K562 (cell line): ENCODE measurements around the gene ANKLE1. TPM values are rescaled to one million over a fixed set of nuclear protein-coding genes. Genes with fewer than 3 reads are reported as not detected.

Experiments
- CCAR2 ChIP-seq: fragments of 200-400 bp; formaldehyde crosslinking; IDR thresholded peaks from 2 replicates; pipeline ENCODE4 v1.6.1; 2017; ENCODE audit warnings: mild to moderate bottlenecking, low read depth, low read length
- ELF1 ChIP-seq: fragments of 200-800 bp; sonication (Bioruptor generic); IDR thresholded peaks from 2 replicates; pipeline ENCODE4 v1.6.1; 2016; ENCODE audit warnings: missing genetic modification characterization, missing compliant biosample characterization
- FOS ChIP-seq: IDR thresholded peaks from 3 replicates; pipeline ENCODE4 v1.6.1; 2011; ENCODE audit not compliant: insufficient read length; ENCODE audit errors: extremely low read depth
- HNRNPUL1 ChIP-seq: fragments of 200-400 bp; formaldehyde crosslinking; IDR thresholded peaks from 2 replicates; pipeline ENCODE4 v1.6.1; 2017; ENCODE audit warnings: low read length
- NCOA4 ChIP-seq: fragments of 450-650 bp; IDR thresholded peaks from 2 replicates; pipeline ENCODE4 v1.6.1; 2018; ENCODE audit warnings: mild to moderate bottlenecking; ENCODE audit not compliant: partially characterized antibody
- NEUROD1 ChIP-seq: fragments of 150-350 bp; IDR thresholded peaks from 2 replicates; pipeline ENCODE4 v1.6.1; 2014; ENCODE audit warnings: borderline replicate concordance, low read length, low read depth; ENCODE audit not compliant: partially characterized antibody
- SMARCA5 ChIP-seq: fragments of 450-650 bp; IDR thresholded peaks from 2 replicates; pipeline ENCODE4 v1.6.1; 2016
- SREBF1 ChIP-seq: fragments of 150-350 bp; IDR thresholded peaks from 2 replicates; pipeline ENCODE4 v1.6.1; 2014; ENCODE audit warnings: antibody characterized with exemption, low read depth, low read length, borderline replicate concordance
- STAT6 ChIP-seq: sonication (generic); formaldehyde crosslinking; IDR thresholded peaks from 2 replicates; pipeline ENCODE4 v1.8.1; 2023; ENCODE audit warnings: mild to moderate bottlenecking, missing genetic modification reagents
- ZNF121 ChIP-seq: sonication (generic); formaldehyde crosslinking; conservative IDR thresholded peaks from 2 replicates; pipeline ENCODE4 v1.8.0; 2022; ENCODE audit warnings: missing genetic modification reagents
- polyA plus RNA-seq, 8 experiments: library from polyadenylated mRNA; depleted of rRNA in 4 of 8; stranded (reverse) in 5 of 8; unstranded in 3 of 8; fragments of >200 nt; fragmentation: Nextera tagmentation in 2 of 8; fragmentation: Illumina TruSeq in 1 of 8; extraction: Ambion mirVana in 2 of 8; extraction: Trizol in 1 of 8; gene quantifications; 2 replicates each; pipeline versions ENCODE4 v1.2.1 to v1.2.3, GENCODE V29; 2011 to 2014; ENCODE audit warnings: inconsistent platforms in 1 of 8, missing spikeins in 1 of 8
- total RNA-seq, 7 experiments: library from RNA; depleted of rRNA in 6 of 7; stranded (reverse); fragments of >200 nt in 6 of 7; fragmentation: Illumina TruSeq in 2 of 7; extraction: Trizol in 2 of 7; gene quantifications; 2 replicates each; pipeline versions ENCODE4 v1.2.1 to v1.2.3, GENCODE V29; 2011 to 2021; ENCODE audit warnings: low replicate concordance in 1 of 7
- TF ChIP-seq, protein P1 (sequence below): fragments of 200-400 bp; formaldehyde crosslinking; IDR thresholded peaks from 2 replicates; pipeline ENCODE4 v1.6.1; 2017; ENCODE audit warnings: mild to moderate bottlenecking, low read depth, low read length, moderate library complexity
- TF ChIP-seq, protein P2 (sequence below): fragments of 250-450 bp; sonication (Bioruptor Pico); IDR thresholded peaks from 2 replicates; pipeline ENCODE4 v1.4.0; 2020; ENCODE audit warnings: borderline replicate concordance
- TF ChIP-seq, protein P3 (sequence below): fragments of 250-450 bp; sonication (Bioruptor Pico); IDR thresholded peaks from 2 replicates; pipeline ENCODE4 v1.9.0; 2021; ENCODE audit warnings: mild to moderate bottlenecking, inconsistent platforms
- TF ChIP-seq, protein P4 (sequence below): fragments of 250-450 bp; sonication (Bioruptor Pico); IDR thresholded peaks from 2 replicates; pipeline ENCODE4 v1.4.0; 2020; ENCODE audit warnings: mild to moderate bottlenecking, moderate library complexity
- TF ChIP-seq, protein P5 (sequence below): sonication (generic); formaldehyde crosslinking; IDR thresholded peaks from 2 replicates; pipeline ENCODE4 v1.8.0; 2022; ENCODE audit warnings: missing genetic modification reagents, mild to moderate bottlenecking, borderline replicate concordance

Gene ANKLE1
- total and polyA plus RNA-seq, 9 of the 15 experiments (the other 6 are each of a cell fraction or from before 2014, with no cell fraction given), result 0.63 to 9.2 (median 2.9) TPM

DNA sequence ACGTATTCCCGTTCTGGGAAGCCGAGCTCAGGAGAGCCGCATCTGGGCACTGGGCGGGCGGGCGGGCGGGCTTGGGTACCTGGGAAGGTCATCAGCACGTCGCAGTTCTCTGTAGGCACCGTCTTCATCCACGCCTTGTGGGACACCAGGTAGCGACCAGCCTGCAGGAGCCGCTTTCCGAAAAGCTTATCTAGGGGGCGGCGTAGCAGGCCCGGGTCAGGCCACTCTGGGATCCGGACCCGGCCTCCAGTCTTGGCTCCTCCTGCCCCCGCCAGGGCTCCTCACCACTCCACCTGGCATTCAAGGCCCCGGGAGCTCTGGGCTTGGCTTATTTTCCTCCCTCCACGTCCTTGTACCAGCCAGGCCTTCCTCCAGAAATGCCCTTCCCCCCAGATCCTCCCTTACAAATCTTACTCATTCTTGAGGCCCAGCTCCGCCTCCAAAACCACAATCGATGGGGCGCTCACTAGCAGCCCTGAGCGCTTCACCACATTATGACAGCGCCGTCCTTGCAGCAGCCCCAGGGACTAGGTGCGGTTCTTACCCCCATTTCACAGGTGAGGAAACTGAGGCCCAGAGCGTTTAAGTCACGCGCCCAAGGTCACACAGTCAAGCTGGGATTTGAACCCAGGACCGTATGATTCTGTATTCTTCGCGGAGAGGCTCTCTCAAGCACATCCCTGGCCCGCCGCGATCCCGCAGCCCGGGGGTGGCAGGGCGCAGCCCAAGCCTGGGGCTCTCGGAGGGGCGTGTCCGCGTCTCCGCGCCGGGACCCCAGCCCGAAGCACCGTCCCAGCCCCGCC is 52.1 kb downstream of the ANKLE1 start (continued):
- TF ChIP-seq, protein P1, sequence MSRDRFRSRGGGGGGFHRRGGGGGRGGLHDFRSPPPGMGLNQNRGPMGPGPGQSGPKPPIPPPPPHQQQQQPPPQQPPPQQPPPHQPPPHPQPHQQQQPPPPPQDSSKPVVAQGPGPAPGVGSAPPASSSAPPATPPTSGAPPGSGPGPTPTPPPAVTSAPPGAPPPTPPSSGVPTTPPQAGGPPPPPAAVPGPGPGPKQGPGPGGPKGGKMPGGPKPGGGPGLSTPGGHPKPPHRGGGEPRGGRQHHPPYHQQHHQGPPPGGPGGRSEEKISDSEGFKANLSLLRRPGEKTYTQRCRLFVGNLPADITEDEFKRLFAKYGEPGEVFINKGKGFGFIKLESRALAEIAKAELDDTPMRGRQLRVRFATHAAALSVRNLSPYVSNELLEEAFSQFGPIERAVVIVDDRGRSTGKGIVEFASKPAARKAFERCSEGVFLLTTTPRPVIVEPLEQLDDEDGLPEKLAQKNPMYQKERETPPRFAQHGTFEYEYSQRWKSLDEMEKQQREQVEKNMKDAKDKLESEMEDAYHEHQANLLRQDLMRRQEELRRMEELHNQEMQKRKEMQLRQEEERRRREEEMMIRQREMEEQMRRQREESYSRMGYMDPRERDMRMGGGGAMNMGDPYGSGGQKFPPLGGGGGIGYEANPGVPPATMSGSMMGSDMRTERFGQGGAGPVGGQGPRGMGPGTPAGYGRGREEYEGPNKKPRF, result no peak
- TF ChIP-seq, protein P2, sequence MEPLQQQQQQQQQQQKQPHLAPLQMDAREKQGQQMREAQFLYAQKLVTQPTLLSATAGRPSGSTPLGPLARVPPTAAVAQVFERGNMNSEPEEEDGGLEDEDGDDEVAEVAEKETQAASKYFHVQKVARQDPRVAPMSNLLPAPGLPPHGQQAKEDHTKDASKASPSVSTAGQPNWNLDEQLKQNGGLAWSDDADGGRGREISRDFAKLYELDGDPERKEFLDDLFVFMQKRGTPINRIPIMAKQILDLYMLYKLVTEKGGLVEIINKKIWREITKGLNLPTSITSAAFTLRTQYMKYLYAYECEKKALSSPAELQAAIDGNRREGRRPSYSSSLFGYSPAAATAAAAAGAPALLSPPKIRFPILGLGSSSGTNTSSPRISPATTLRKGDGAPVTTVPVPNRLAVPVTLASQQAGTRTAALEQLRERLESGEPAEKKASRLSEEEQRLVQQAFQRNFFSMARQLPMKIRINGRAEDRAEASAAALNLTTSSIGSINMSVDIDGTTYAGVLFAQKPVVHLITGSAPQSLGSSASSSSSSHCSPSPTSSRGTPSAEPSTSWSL (CRISPR knock-in tag), result no peak
- no peak for TF ChIP-seq CCAR2
- TF ChIP-seq SREBF1, result no peak
- TF ChIP-seq ZNF121, result no peak
- TF ChIP-seq, protein P3, sequence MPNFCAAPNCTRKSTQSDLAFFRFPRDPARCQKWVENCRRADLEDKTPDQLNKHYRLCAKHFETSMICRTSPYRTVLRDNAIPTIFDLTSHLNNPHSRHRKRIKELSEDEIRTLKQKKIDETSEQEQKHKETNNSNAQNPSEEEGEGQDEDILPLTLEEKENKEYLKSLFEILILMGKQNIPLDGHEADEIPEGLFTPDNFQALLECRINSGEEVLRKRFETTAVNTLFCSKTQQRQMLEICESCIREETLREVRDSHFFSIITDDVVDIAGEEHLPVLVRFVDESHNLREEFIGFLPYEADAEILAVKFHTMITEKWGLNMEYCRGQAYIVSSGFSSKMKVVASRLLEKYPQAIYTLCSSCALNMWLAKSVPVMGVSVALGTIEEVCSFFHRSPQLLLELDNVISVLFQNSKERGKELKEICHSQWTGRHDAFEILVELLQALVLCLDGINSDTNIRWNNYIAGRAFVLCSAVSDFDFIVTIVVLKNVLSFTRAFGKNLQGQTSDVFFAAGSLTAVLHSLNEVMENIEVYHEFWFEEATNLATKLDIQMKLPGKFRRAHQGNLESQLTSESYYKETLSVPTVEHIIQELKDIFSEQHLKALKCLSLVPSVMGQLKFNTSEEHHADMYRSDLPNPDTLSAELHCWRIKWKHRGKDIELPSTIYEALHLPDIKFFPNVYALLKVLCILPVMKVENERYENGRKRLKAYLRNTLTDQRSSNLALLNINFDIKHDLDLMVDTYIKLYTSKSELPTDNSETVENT, result no peak
- TF ChIP-seq, protein P4, sequence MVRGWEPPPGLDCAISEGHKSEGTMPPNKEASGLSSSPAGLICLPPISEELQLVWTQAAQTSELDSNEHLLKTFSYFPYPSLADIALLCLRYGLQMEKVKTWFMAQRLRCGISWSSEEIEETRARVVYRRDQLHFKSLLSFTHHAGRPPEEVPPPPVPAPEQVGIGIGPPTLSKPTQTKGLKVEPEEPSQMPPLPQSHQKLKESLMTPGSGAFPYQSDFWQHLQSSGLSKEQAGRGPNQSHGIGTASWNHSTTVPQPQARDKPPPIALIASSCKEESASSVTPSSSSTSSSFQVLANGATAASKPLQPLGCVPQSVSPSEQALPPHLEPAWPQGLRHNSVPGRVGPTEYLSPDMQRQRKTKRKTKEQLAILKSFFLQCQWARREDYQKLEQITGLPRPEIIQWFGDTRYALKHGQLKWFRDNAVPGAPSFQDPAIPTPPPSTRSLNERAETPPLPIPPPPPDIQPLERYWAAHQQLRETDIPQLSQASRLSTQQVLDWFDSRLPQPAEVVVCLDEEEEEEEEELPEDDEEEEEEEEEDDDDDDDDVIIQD, result no peak
- TF ChIP-seq HNRNPUL1, result no peak
- peak; percentile 86; the same call in 1 of the 2 replicates for TF ChIP-seq STAT6 (CRISPR knock-in tag)
- no peak for TF ChIP-seq NCOA4
- TF ChIP-seq, protein P5, sequence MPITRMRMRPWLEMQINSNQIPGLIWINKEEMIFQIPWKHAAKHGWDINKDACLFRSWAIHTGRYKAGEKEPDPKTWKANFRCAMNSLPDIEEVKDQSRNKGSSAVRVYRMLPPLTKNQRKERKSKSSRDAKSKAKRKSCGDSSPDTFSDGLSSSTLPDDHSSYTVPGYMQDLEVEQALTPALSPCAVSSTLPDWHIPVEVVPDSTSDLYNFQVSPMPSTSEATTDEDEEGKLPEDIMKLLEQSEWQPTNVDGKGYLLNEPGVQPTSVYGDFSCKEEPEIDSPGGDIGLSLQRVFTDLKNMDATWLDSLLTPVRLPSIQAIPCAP, result no peak; the same call in 1 of the 2 replicates
- TF ChIP-seq ELF1, result no peak
- no peak for TF ChIP-seq FOS
- TF ChIP-seq NEUROD1, result peak; percentile 43
- TF ChIP-seq SMARCA5, result peak; percentile 98
